ENCODE results near the gene DACT3. TPM values are rescaled to one million over a fixed set of nuclear protein-coding genes. Genes with fewer than 3 reads are reported as not detected.

The DACT3 gene
- total and polyA plus RNA-seq, 2 of the 4 experiments (the other 2 are of a cell fraction) = 1.6 to 4.9 TPM

GRCh38 chr19:46626446-46626845, 34.5 kb downstream of the DACT3 start:
- Histone ChIP-seq H2BK5ac (ENCODE audit: low read depth, low read length, poor library complexity, severe bottlenecking) (no peak overlapping the region), H3K4ac (ENCODE audit: low read depth, low read length) (peak overlapping the region; percentile 96; the same call in 1 of the 2 replicates), H2BK15ac (ENCODE audit: low read depth, low read length) (peak overlapping the region; percentile 99; the same call in 2 of the 3 replicates), H3K9me1 (ENCODE audit: insufficient read depth, low read length) (peaks cover 14% of the 10 kb centered on the region), H4K91ac (ENCODE audit: insufficient read depth, low read depth, low read length) (peak overlapping the region; percentile 79; the same call in 1 of the 2 replicates), H3K36me3 (ENCODE audit: control insufficient read depth, insufficient read depth, low read length) (no peaks in the 10 kb centered on the region), H3K4me1 (ENCODE audit: control insufficient read depth, insufficient read depth, low read length) (peaks cover 31% of the 10 kb centered on the region), H4K20me1 (ENCODE audit: insufficient read depth, low read length) (no peaks in the 10 kb centered on the region), H4K8ac (ENCODE audit: low read depth in 2 of 2, low read length in 2 of 2) (peak overlapping the region in 1 of 2 experiments; percentile 40; a peak in 2 of 4 replicates), H2BK20ac (ENCODE audit: low read depth, low read length) (peak overlapping the region; percentile 18; the same call in 1 of the 2 replicates), H3K23ac (ENCODE audit: low read depth, low read length) (no peak overlapping the region), H3K9ac (ENCODE audit: low read depth, low read length) (no peak overlapping the region), H3K18ac (ENCODE audit: low read depth, low read length) (no peak overlapping the region), H3K4me2 (ENCODE audit: low read depth, low read length) (no peak overlapping the region), H3K9me3 (ENCODE audit: control insufficient read depth, insufficient read depth, low read length) (no peaks in the 10 kb centered on the region), H2AFZ (replicated peaks; ENCODE audit: low read length, poor library complexity) (peak overlapping the region; percentile 50), H3K27me3 (ENCODE audit: control insufficient read depth, insufficient read depth, low read length) (no peaks in the 10 kb centered on the region), H3K79me1 (ENCODE audit: low read depth in 1 of 2, low read length in 2 of 2) (peaks cover 0 to 19% of the 10 kb centered on the region in 2 experiments; a peak in 1 of 4 replicates), H3K4me3 (ENCODE audit: insufficient read depth, low read depth, low read length) (no peak overlapping the region), H2AK9ac (replicated peaks; ENCODE audit: low read depth, low read length, poor library complexity) (peak overlapping the region; percentile 79), H3K56ac (ENCODE audit: extremely low read depth, insufficient read depth, low read length) (no peak overlapping the region), H2AK5ac (ENCODE audit: low read depth, low read length) (peak overlapping the region; percentile 80), H3K14ac (replicated peaks; ENCODE audit: low read depth, low read length) (no peak overlapping the region), H2BK120ac (ENCODE audit: low read depth, low read length) (peak overlapping the region; percentile 94; the same call in 1 of the 2 replicates), H3K27ac (ENCODE audit: insufficient read depth, low read length) (no peak overlapping the region), H4K5ac (ENCODE audit: low read depth, low read length) (no peak overlapping the region)
- intact Hi-C loops (cut with micrococcal nuclease) = no loop called here
- WGBS, 2 experiments (ENCODE audit: extremely low coverage in 2 of 2, insufficient read length in 1 of 2) = 69% methylated on average over 8 of the region's 14 CpGs; no CpG with 5 or more reads in 1 of the 2 experiments
- ChIA-PET POLR2A (ENCODE audit: unreplicated experiment) (no interaction called here), CTCF (interaction anchor here (0.5 to 0.6 kb wide), 2 partner anchors 11 to 62 kb away, joined by 3 to 4 read pairs; no protein-coding TSS in a partner anchor)
- no TSS peak for BruUV-seq (replicated peaks)
- DNase-seq (no peak), ATAC-seq (ENCODE audit: low read depth) (no peak)
- dilution Hi-C loops (cut with HindIII; ENCODE audit: low sequenced_read_pairs, unreplicated experiment) = no loop called here
- no peak for TF ChIP-seq CEBPB (IDR thresholded peaks at IDR 0.05; ENCODE audit: low read depth, low read length)
- no peak for TF ChIP-seq RAD21 (IDR thresholded peaks at IDR 0.05; ENCODE audit: low read length)
- no peak for TF ChIP-seq NFE2L2 (IDR thresholded peaks at IDR 0.05; ENCODE audit: low read depth, low read length)
- no peak for TF ChIP-seq CTCF (conservative IDR thresholded peaks at IDR 0.05; ENCODE audit: low read depth, low read length)
- no peak for TF ChIP-seq POLR2A (IDR thresholded peaks at IDR 0.05; ENCODE audit: low read depth, low read length)
- no peak for TF ChIP-seq USF2 (IDR thresholded peaks at IDR 0.05; ENCODE audit: low read depth, low read length)
- TF ChIP-seq SMC3 (IDR thresholded peaks at IDR 0.05; ENCODE audit: low read depth, low read length) = no peak
- no peak for TF ChIP-seq MAZ (IDR thresholded peaks at IDR 0.05; ENCODE audit: borderline replicate concordance, low read depth, low read length)
- no peak for TF ChIP-seq RCOR1 (IDR thresholded peaks at IDR 0.05; ENCODE audit: insufficient replicate concordance, low read length)
- no peak for TF ChIP-seq ELK1 (IDR thresholded peaks at IDR 0.05; ENCODE audit: borderline replicate concordance, low read depth, low read length)
- in situ Hi-C loops (cut with MboI; ENCODE audit: low sequenced_read_pairs) = no loop called here
